HepG2 (cell line): ENCODE measurements around the gene GPR33. TPM values are rescaled to one million over a fixed set of nuclear protein-coding genes. Genes with fewer than 3 reads are reported as not detected.

ENCODE experiments used
- ASH2L ChIP-seq: fragments of 300-600, 200-600 bp; sonication (generic); IDR thresholded peaks from 2 replicates; pipeline ENCODE4 v1.7.0; 2017; ENCODE audit warnings: low read depth, mild to moderate bottlenecking, moderate library complexity, mixed read lengths, low read length; ENCODE audit not compliant: insufficient read length
- CCAR2 ChIP-seq: fragments of 200-400 bp; formaldehyde crosslinking; optimal IDR thresholded peaks from 2 replicates; pipeline ENCODE3; 2018; ENCODE audit warnings: low read depth, mild to moderate bottlenecking, low read length, moderate library complexity
- CEBPB ChIP-seq: IDR thresholded peaks from 2 replicates; pipeline ENCODE4 v1.6.1; 2011; ENCODE audit warnings: low read depth, low read length, improper control_type of control experiment, borderline replicate concordance
- FOXJ3 ChIP-seq: sonication (generic); formaldehyde crosslinking; IDR thresholded peaks from 2 replicates; pipeline ENCODE4 v1.4.0; 2020; ENCODE audit warnings: missing genetic modification reagents, mild to moderate bottlenecking, borderline replicate concordance
- GZF1 ChIP-seq: sonication (generic); formaldehyde crosslinking; IDR thresholded peaks from 2 replicates; pipeline ENCODE4 v1.5.1; 2020; ENCODE audit warnings: mild to moderate bottlenecking, missing genetic modification reagents
- HMGXB4 ChIP-seq, 2 experiments: sonication (generic) in 1 of 2; formaldehyde crosslinking in 1 of 2; IDR thresholded peaks; 2 replicates each; pipeline versions ENCODE4 v1.4.0 to v1.6.1; 2018 to 2020; ENCODE audit warnings: missing genetic modification reagents in 2 of 2, borderline replicate concordance in 1 of 2, low read depth in 1 of 2, mild to moderate bottlenecking in 1 of 2, missing biosample characterization in 1 of 2
- KLF9 ChIP-seq: IDR thresholded peaks from 2 replicates; pipeline ENCODE4 v1.6.1; 2016; ENCODE audit warnings: low read depth
- RCOR2 ChIP-seq: IDR thresholded peaks from 2 replicates; pipeline ENCODE4 v1.6.1; 2016; ENCODE audit warnings: missing biosample characterization, missing genetic modification reagents
- REPIN1 ChIP-seq: sonication (generic); formaldehyde crosslinking; IDR thresholded peaks from 2 replicates; pipeline ENCODE4 v1.8.0; 2022; ENCODE audit warnings: missing genetic modification reagents, low read depth, mild to moderate bottlenecking, borderline replicate concordance
- SKI ChIP-seq: fragments of 450-650 bp; IDR thresholded peaks from one replicate; pipeline ENCODE4 v1.6.1; 2018; ENCODE audit warnings: mild to moderate bottlenecking; ENCODE audit not compliant: partially characterized antibody
- YEATS2 ChIP-seq: sonication (generic); formaldehyde crosslinking; IDR thresholded peaks from 2 replicates; pipeline ENCODE4 v1.4.0; 2020; ENCODE audit warnings: missing genetic modification reagents, borderline replicate concordance
- ZBTB14 ChIP-seq: sonication (generic); formaldehyde crosslinking; IDR thresholded peaks from 2 replicates; pipeline ENCODE4 v1.4.0; 2020; ENCODE audit warnings: missing genetic modification reagents
- ZBTB34 ChIP-seq: sonication (generic); formaldehyde crosslinking; IDR thresholded peaks from 2 replicates; pipeline ENCODE4 v1.8.0; 2022; ENCODE audit warnings: mild to moderate bottlenecking, missing genetic modification reagents
- ZEB1 ChIP-seq: IDR thresholded peaks from 2 replicates; pipeline ENCODE4 v1.6.1; 2012; ENCODE audit warnings: mild to moderate bottlenecking, low read depth, inconsistent platforms; ENCODE audit not compliant: insufficient replicate concordance
- ZNF660 ChIP-seq: sonication (generic); formaldehyde crosslinking; IDR thresholded peaks from 2 replicates; pipeline ENCODE4 v1.5.1; 2020; ENCODE audit warnings: mild to moderate bottlenecking, low read depth, missing genetic modification reagents, borderline replicate concordance
- polyA plus RNA-seq, 8 experiments: library from polyadenylated mRNA; depleted of rRNA in 3 of 8; stranded (reverse) in 7 of 8; unstranded in 1 of 8; fragments of >200 nt; fragmentation: Illumina TruSeq in 4 of 8; extraction: Trizol in 4 of 8; gene quantifications; 2 replicates each; pipeline versions ENCODE4 v1.2.1 to v1.2.3, GENCODE V29; 2011 to 2016; ENCODE audit warnings: low read depth in 4 of 8, missing spikeins in 1 of 8, mixed read lengths in 1 of 8; ENCODE audit not compliant: insufficient read depth in 1 of 8
- total RNA-seq, 5 experiments: library from RNA; depleted of rRNA; stranded (reverse); fragments of >200 nt; fragmentation: Illumina TruSeq; extraction: Trizol; gene quantifications; 2 replicates each; pipeline ENCODE4 v1.2.3, GENCODE V29; 2016; ENCODE audit warnings: low read depth in 1 of 5
- TF ChIP-seq, protein P1 (sequence below): IDR thresholded peaks from 2 replicates; pipeline ENCODE4 v1.6.1; 2016; ENCODE audit warnings: control low read depth
- TF ChIP-seq, protein P2 (sequence below): sonication (generic); formaldehyde crosslinking; IDR thresholded peaks from 2 replicates; pipeline ENCODE4 v1.4.0; 2020; ENCODE audit warnings: mild to moderate bottlenecking, missing genetic modification reagents
- TF ChIP-seq, protein P3 (sequence below): IDR thresholded peaks from 2 replicates; pipeline ENCODE4 v1.6.1; 2016

Gene GPR33
- total and polyA plus RNA-seq, 2 of the 13 experiments (the other 11 are each of a cell fraction or from before 2014, with no cell fraction given) = not detected

DNA sequence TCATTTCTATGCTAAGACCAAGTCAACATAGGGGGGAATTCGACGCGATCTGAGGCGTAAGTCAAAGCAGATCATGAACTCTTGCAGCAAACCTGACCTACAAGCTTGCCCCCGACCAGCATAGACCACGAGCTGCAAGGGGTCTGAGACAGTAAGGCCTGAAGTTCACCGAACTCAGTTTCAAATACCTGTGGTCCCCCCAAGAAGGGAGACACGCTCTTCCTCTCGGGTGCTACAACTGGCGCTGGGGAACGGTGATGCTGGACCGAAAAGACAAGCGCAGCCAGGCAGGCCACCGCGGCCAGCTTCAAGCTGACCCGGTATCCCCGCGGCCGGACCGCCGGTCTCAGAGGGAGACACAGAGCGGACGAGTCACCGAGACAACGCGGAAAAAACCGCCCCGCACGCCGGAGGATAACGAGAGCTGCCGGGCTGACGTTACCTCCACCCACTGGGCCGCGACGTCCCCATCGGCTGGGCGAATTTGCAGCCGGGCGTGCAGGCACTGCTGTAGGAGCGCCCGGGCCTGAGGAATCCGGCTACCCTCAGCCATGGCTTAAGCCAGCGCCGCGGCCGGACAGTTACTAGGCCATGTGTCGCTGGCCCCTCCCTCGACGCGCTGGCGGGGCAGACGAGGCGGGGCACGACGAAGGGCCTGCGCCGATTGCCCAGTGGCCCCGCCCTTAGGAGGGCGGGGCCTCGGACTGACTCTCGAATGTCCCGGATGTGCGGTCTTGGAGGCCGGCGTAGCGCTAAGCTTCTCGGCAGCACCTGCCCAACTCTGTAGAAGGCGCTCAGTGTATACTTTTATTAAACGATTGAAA is 30.8 kb downstream of the GPR33 start, which contains the start of gene DTD2 (continued):
- TF ChIP-seq CEBPB = no peak; the same call in 1 of the 2 replicates
- peak; percentile 100 for TF ChIP-seq ASH2L
- TF ChIP-seq FOXJ3 = peak; percentile 95
- peak; percentile 99 for TF ChIP-seq REPIN1 (CRISPR knock-in tag)
- TF ChIP-seq, protein P1, sequence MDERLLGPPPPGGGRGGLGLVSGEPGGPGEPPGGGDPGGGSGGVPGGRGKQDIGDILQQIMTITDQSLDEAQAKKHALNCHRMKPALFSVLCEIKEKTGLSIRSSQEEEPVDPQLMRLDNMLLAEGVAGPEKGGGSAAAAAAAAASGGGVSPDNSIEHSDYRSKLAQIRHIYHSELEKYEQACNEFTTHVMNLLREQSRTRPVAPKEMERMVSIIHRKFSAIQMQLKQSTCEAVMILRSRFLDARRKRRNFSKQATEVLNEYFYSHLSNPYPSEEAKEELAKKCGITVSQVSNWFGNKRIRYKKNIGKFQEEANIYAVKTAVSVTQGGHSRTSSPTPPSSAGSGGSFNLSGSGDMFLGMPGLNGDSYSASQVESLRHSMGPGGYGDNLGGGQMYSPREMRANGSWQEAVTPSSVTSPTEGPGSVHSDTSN = peak; percentile 35; the same call in 1 of the 2 replicates
- peak; percentile 99 for TF ChIP-seq YEATS2 (CRISPR knock-in tag)
- no peak for TF ChIP-seq ZEB1
- peak; percentile 97 for TF ChIP-seq GZF1
- TF ChIP-seq KLF9 (CRISPR knock-in tag) = peak; percentile 98
- no peak for TF ChIP-seq CCAR2
- TF ChIP-seq ZNF660 = peak; percentile 89; the same call in 1 of the 2 replicates
- peak; percentile 92 for TF ChIP-seq ZBTB34
- 0 out of 2 replicates have a peak, but pooled peaks have one; percentile 15 for TF ChIP-seq RCOR2 (CRISPR knock-in tag)
- peak; percentile 65; the same call in 1 of the 2 replicates for TF ChIP-seq ZBTB14 (CRISPR knock-in tag)
- TF ChIP-seq, protein P2, sequence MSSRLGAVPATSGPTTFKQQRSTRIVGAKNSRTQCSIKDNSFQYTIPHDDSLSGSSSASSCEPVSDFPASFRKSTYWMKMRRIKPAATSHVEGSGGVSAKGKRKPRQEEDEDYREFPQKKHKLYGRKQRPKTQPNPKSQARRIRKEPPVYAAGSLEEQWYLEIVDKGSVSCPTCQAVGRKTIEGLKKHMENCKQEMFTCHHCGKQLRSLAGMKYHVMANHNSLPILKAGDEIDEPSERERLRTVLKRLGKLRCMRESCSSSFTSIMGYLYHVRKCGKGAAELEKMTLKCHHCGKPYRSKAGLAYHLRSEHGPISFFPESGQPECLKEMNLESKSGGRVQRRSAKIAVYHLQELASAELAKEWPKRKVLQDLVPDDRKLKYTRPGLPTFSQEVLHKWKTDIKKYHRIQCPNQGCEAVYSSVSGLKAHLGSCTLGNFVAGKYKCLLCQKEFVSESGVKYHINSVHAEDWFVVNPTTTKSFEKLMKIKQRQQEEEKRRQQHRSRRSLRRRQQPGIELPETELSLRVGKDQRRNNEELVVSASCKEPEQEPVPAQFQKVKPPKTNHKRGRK = peak; percentile 98
- TF ChIP-seq SKI = peak; percentile 98
- TF ChIP-seq, protein P3, sequence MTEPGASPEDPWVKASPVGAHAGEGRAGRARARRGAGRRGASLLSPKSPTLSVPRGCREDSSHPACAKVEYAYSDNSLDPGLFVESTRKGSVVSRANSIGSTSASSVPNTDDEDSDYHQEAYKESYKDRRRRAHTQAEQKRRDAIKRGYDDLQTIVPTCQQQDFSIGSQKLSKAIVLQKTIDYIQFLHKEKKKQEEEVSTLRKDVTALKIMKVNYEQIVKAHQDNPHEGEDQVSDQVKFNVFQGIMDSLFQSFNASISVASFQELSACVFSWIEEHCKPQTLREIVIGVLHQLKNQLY (CRISPR knock-in tag) = peak; percentile 40
- TF ChIP-seq HMGXB4 (CRISPR knock-in tag; IDR thresholded peaks at IDR 0.05; ENCODE audit: borderline replicate concordance in 1 of 2, low read depth in 1 of 2) = peak; percentile 100
